HCT116 (cell line): ENCODE results near the gene ALKBH1. TPM values are rescaled to one million over a fixed set of nuclear protein-coding genes. Genes with fewer than 3 reads are reported as not detected.

Experiments used
- ATAC-seq: fragments of 200-7000 bp; cut with Tn5 transposase; 2 replicates; pipeline ENCODE4 v1.9.1; 2020; ENCODE audit warnings: mild to moderate bottlenecking, moderate library complexity
- BruUV-seq: library from RNA; stranded (reverse); fragments of 400-500 nt; replicated peaks from 2 replicates; lab custom pipeline; 2021; lab: Mats Ljungman, UMichigan
- CTCF ChIA-PET: fragments of 300-600 bp; sonication (Branson Sonifier 250); formaldehyde crosslinking; loops from one replicate; lab custom pipeline; 2021; ENCODE audit warnings: antibody characterized with exemption; lab: Charles Lee
- POLR2A ChIA-PET: fragments of 300-600, 350-600 bp; sonication (Branson Sonifier 250); formaldehyde crosslinking; loops from one replicate; lab custom pipeline; 2021; ENCODE audit warnings: antibody characterized with exemption; lab: Charles Lee
- RAD21 ChIA-PET, 2 experiments: fragments of 300-600 bp; sonication (Branson Sonifier 250); formaldehyde crosslinking; loops; one replicate each; lab custom pipeline; 2023; ENCODE audit warnings: low total read pairs in 2 of 2; ENCODE audit not compliant: uncharacterized antibody in 2 of 2, unreplicated experiment in 2 of 2, low non-redundant PET in 1 of 2; lab: Charles Lee
- DNase-seq: peaks from one replicate; pipeline ENCODE4 v3.0.0-alpha.2; 2010; ENCODE audit warnings: low read depth, low spot score
- H2AFZ ChIP-seq: fragments of 200-600 bp; shearing (Covaris generic), sonication (generic); 2 replicates; pipeline ENCODE4 v1.6.1; 2017; ENCODE audit warnings: low read depth, mixed run types, mixed read lengths, antibody characterized with exemption, low read length; ENCODE audit not compliant: poor library complexity, severe bottlenecking
- H3K27ac ChIP-seq: 2 replicates; pipeline ENCODE4 v1.5.1; 2012; ENCODE audit warnings: low read depth, low read length
- H3K27me3 ChIP-seq: fragments of 200-600 bp; sonication (generic); 2 replicates; pipeline ENCODE4 v1.6.1; 2016; ENCODE audit warnings: mixed run types, low read length, mixed read lengths; ENCODE audit not compliant: insufficient read depth
- H3K36me3 ChIP-seq, 2 experiments: fragments of 200-500 bp in 1 of 2; fragments of 200-600 bp in 1 of 2; sonication (Bioruptor generic) in 1 of 2; sonication (generic) in 1 of 2; 2 replicates each; pipeline versions ENCODE4 v1.5.1 to v1.6.1; 2014 to 2016; ENCODE audit warnings: low read length in 2 of 2, inconsistent platforms in 1 of 2, mixed read lengths in 1 of 2, mixed run types in 1 of 2; ENCODE audit not compliant: insufficient read depth in 2 of 2, control insufficient read depth in 1 of 2
- H3K4me1 ChIP-seq, 2 experiments: fragments of 200-600 bp in 1 of 2; sonication (generic) in 1 of 2; 2 replicates each; pipeline versions ENCODE4 v1.5.1 to v1.6.1; 2012 to 2017; ENCODE audit warnings: low read length in 2 of 2, inconsistent platforms in 1 of 2, mild to moderate bottlenecking in 1 of 2, mixed read lengths in 1 of 2, mixed run types in 1 of 2, moderate library complexity in 1 of 2; ENCODE audit not compliant: insufficient read depth in 2 of 2, control insufficient read depth in 1 of 2
- H3K4me2 ChIP-seq: fragments of 200-600 bp; sonication (generic); 2 replicates; pipeline ENCODE4 v1.6.1; 2017; ENCODE audit warnings: mixed run types, low read length, mixed read lengths
- H3K4me3 ChIP-seq, 2 experiments: fragments of 200-600 bp in 1 of 2; sonication (generic) in 1 of 2; replicated peaks in 1 of 2; 2 replicates each; pipeline ENCODE4 v1.5.1; 2011 to 2016; ENCODE audit warnings: low read length in 2 of 2, control low read depth in 1 of 2, low read depth in 1 of 2, mild to moderate bottlenecking in 1 of 2, mixed read lengths in 1 of 2, mixed run types in 1 of 2
- H3K79me2 ChIP-seq: fragments of 200-600 bp; sonication (generic); 2 replicates; pipeline ENCODE4 v1.6.1; 2017; ENCODE audit warnings: mild to moderate bottlenecking, mixed run types, low read length, moderate library complexity, mixed read lengths; ENCODE audit not compliant: insufficient read depth
- H3K9ac ChIP-seq: fragments of 200-600 bp; sonication (generic); 2 replicates; pipeline ENCODE4 v1.6.1; 2016; ENCODE audit warnings: low read length, mixed read lengths
- H3K9me2 ChIP-seq: fragments of 200-600 bp; sonication (generic), shearing (Covaris generic); 2 replicates; pipeline ENCODE4 v1.6.1; 2017; ENCODE audit warnings: mixed run types, mild to moderate bottlenecking, moderate library complexity; ENCODE audit not compliant: insufficient read depth
- H3K9me3 ChIP-seq, 2 experiments: fragments of 200-500 bp in 1 of 2; fragments of 200-600 bp in 1 of 2; sonication (Bioruptor generic) in 1 of 2; sonication (generic) in 1 of 2; 2 replicates each; pipeline ENCODE4 v1.6.1; 2014 to 2017; ENCODE audit warnings: low read length in 2 of 2, mixed read lengths in 2 of 2, inconsistent platforms in 1 of 2, low read depth in 1 of 2, mild to moderate bottlenecking in 1 of 2, mixed run types in 1 of 2, moderate library complexity in 1 of 2; ENCODE audit not compliant: control insufficient read depth in 1 of 2, insufficient read depth in 1 of 2
- H4K20me1 ChIP-seq: fragments of 200-600 bp; sonication (generic), shearing (Covaris generic); 2 replicates; pipeline ENCODE4 v1.6.1; 2017; ENCODE audit warnings: mixed run types, mild to moderate bottlenecking, moderate library complexity; ENCODE audit not compliant: insufficient read depth
- CBX3 ChIP-seq: IDR thresholded peaks from 2 replicates; pipeline ENCODE4 v1.6.1; 2012; ENCODE audit warnings: low read depth
- CEBPB ChIP-seq: IDR thresholded peaks from 2 replicates; pipeline ENCODE4 v1.6.1; 2012; ENCODE audit warnings: low read depth
- ELF1 ChIP-seq: IDR thresholded peaks from 2 replicates; pipeline ENCODE4 v1.6.1; 2012; ENCODE audit warnings: low read depth, borderline replicate concordance
- EZH2 ChIP-seq: fragments of 200-600 bp; sonication (generic); IDR thresholded peaks from 2 replicates; pipeline ENCODE4 v1.6.1; 2017; ENCODE audit warnings: antibody characterized with exemption, mixed run types
- JUND ChIP-seq: IDR thresholded peaks from 2 replicates; pipeline ENCODE4 v1.6.1; 2012
- POLR2A ChIP-seq: IDR thresholded peaks from 2 replicates; pipeline ENCODE4 v1.7.0; 2011; ENCODE audit warnings: borderline replicate concordance; ENCODE audit not compliant: insufficient read depth, insufficient read length; ENCODE audit errors: extremely low read depth
- RAD21 ChIP-seq: IDR thresholded peaks from 2 replicates; pipeline ENCODE4 v1.6.1; 2012; ENCODE audit warnings: low read depth, mild to moderate bottlenecking
- SIN3A ChIP-seq: IDR thresholded peaks from 2 replicates; pipeline ENCODE4 v1.6.1; 2012; ENCODE audit warnings: low read depth
- SP1 ChIP-seq: IDR thresholded peaks from 2 replicates; pipeline ENCODE4 v1.6.1; 2012; ENCODE audit warnings: low read depth
- SRF ChIP-seq: IDR thresholded peaks from 2 replicates; pipeline ENCODE4 v1.6.1; 2012; ENCODE audit warnings: low read depth
- TCF7L2 ChIP-seq: IDR thresholded peaks from 2 replicates; pipeline ENCODE4 v1.7.0; 2011; ENCODE audit warnings: borderline replicate concordance, inconsistent platforms; ENCODE audit not compliant: insufficient read depth, insufficient read length; ENCODE audit errors: extremely low read depth
- ZFX ChIP-seq: fragments of 450-650 bp; IDR thresholded peaks from 2 replicates; pipeline ENCODE4 v1.6.1; 2017
- ZNF274 ChIP-seq: fragments of 200-500 bp; sonication (Bioruptor generic); IDR thresholded peaks from 2 replicates; pipeline ENCODE4 v1.6.1; 2014; ENCODE audit warnings: mild to moderate bottlenecking, low read depth, low read length, inconsistent platforms
- intact Hi-C: fragments of 100-400 bp; cut with micrococcal nuclease; formaldehyde crosslinking; loops from 2 replicates; pipeline ENCODE4 v1.10.0; 2022
- total RNA-seq: library from RNA; stranded (reverse); gene quantifications from one replicate; pipeline ENCODE4 v1.2.1, GENCODE V29; 2021; ENCODE audit not compliant: unreplicated experiment
- TF ChIP-seq, protein P1 (sequence below): IDR thresholded peaks from 2 replicates; pipeline ENCODE4 v1.6.1; 2012; ENCODE audit warnings: low read depth
- TF ChIP-seq, protein P2 (sequence below): IDR thresholded peaks from 2 replicates; pipeline ENCODE4 v1.6.1; 2012
- TF ChIP-seq, protein P3 (sequence below), 3 experiments: fragments of 200-600 bp in 1 of 3; sonication (generic) in 1 of 3; IDR thresholded peaks in 2 of 3; conservative IDR thresholded peaks in 1 of 3; 2 replicates each; pipeline ENCODE4 v1.5.1; 2012 to 2017; ENCODE audit warnings: low read depth in 2 of 3, low read length in 2 of 3, antibody characterized with exemption in 1 of 3, borderline replicate concordance in 1 of 3, control low read depth in 1 of 3, mild to moderate bottlenecking in 1 of 3, mixed read lengths in 1 of 3, mixed run types in 1 of 3, moderate library complexity in 1 of 3; ENCODE audit not compliant: insufficient read depth in 1 of 3
- TF ChIP-seq, protein P4 (sequence below): IDR thresholded peaks from 2 replicates; pipeline ENCODE4 v1.6.1; 2012

Gene ALKBH1
- total RNA-seq, 1 experiment from 2014 or later, result 14.4 TPM

DNA sequence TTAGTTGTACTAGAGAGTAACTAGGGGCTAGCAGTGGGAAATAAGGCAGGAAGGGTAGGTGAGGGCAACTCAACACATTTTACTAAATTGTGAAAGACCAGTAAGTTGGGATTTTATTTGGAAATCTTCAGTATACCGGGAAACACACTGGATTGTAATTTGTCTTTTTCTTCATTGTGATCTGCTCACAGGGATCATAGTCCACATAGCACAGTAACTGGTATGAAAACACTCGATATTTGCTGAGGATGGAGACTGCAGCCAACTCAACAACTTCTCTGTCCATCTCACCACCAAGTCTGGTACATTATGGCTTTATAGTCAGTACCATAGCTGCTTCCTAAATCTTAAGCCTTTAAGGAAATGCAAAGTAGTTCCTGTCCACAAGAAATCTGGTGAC lies 2.5 kb upstream of the ALKBH1 start:
- ChIA-PET RAD21 (no interaction called here), CTCF (no interaction called here), POLR2A (no interaction called here)
- ATAC-seq (no peak), DNase-seq (no peak)
- no peaks in the 10 kb centered on the region for H3K27me3 ChIP-seq
- no peak overlapping the region for H3K4me3 ChIP-seq
- peaks cover 99% of the 10 kb centered on the region for H3K79me2 ChIP-seq
- H3K27ac ChIP-seq, result no peak overlapping the region
- H2AFZ ChIP-seq, result no peak overlapping the region
- TF ChIP-seq POLR2A (no peak), RAD21 (no peak), EZH2 (no peak), SIN3A (no peak), TCF7L2 (no peak), ZFX (no peak), ZNF274 (no peak), CEBPB (no peak), SRF (no peak), CBX3 (no peak), JUND (no peak), SP1 (no peak), ELF1 (no peak)
- TF ChIP-seq, protein P1, sequence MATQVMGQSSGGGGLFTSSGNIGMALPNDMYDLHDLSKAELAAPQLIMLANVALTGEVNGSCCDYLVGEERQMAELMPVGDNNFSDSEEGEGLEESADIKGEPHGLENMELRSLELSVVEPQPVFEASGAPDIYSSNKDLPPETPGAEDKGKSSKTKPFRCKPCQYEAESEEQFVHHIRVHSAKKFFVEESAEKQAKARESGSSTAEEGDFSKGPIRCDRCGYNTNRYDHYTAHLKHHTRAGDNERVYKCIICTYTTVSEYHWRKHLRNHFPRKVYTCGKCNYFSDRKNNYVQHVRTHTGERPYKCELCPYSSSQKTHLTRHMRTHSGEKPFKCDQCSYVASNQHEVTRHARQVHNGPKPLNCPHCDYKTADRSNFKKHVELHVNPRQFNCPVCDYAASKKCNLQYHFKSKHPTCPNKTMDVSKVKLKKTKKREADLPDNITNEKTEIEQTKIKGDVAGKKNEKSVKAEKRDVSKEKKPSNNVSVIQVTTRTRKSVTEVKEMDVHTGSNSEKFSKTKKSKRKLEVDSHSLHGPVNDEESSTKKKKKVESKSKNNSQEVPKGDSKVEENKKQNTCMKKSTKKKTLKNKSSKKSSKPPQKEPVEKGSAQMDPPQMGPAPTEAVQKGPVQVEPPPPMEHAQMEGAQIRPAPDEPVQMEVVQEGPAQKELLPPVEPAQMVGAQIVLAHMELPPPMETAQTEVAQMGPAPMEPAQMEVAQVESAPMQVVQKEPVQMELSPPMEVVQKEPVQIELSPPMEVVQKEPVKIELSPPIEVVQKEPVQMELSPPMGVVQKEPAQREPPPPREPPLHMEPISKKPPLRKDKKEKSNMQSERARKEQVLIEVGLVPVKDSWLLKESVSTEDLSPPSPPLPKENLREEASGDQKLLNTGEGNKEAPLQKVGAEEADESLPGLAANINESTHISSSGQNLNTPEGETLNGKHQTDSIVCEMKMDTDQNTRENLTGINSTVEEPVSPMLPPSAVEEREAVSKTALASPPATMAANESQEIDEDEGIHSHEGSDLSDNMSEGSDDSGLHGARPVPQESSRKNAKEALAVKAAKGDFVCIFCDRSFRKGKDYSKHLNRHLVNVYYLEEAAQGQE, result no peak
- TF ChIP-seq, protein P2, sequence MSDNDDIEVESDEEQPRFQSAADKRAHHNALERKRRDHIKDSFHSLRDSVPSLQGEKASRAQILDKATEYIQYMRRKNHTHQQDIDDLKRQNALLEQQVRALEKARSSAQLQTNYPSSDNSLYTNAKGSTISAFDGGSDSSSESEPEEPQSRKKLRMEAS, result no peak
- TF ChIP-seq, protein P3, sequence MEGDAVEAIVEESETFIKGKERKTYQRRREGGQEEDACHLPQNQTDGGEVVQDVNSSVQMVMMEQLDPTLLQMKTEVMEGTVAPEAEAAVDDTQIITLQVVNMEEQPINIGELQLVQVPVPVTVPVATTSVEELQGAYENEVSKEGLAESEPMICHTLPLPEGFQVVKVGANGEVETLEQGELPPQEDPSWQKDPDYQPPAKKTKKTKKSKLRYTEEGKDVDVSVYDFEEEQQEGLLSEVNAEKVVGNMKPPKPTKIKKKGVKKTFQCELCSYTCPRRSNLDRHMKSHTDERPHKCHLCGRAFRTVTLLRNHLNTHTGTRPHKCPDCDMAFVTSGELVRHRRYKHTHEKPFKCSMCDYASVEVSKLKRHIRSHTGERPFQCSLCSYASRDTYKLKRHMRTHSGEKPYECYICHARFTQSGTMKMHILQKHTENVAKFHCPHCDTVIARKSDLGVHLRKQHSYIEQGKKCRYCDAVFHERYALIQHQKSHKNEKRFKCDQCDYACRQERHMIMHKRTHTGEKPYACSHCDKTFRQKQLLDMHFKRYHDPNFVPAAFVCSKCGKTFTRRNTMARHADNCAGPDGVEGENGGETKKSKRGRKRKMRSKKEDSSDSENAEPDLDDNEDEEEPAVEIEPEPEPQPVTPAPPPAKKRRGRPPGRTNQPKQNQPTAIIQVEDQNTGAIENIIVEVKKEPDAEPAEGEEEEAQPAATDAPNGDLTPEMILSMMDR (IDR thresholded peaks at IDR 0.05 in 2 of 3, conservative IDR thresholded peaks at IDR 0.05 in 1 of 3; ENCODE audit: borderline replicate concordance in 1 of 3, insufficient read depth in 1 of 3, low read depth in 2 of 3, low read length in 2 of 3), result no peak
- TF ChIP-seq, protein P4, sequence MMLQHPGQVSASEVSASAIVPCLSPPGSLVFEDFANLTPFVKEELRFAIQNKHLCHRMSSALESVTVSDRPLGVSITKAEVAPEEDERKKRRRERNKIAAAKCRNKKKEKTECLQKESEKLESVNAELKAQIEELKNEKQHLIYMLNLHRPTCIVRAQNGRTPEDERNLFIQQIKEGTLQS, result no peak
- H3K9me3 ChIP-seq, result no peaks in the 10 kb centered on the region
- no TSS peak for BruUV-seq
- peaks cover 33% of the 10 kb centered on the region; the same call in 1 of the 2 replicates for H4K20me1 ChIP-seq
- no peaks in the 10 kb centered on the region for H3K9me2 ChIP-seq
- H3K9ac ChIP-seq, result no peak overlapping the region
- intact Hi-C loops, result no loop called here
- H3K4me1 ChIP-seq, result peaks cover 11 to 23% of the 10 kb centered on the region in 2 experiments; a peak in 3 of 4 replicates
- H3K4me2 ChIP-seq, result no peak overlapping the region; the same call in 1 of the 2 replicates
- H3K36me3 ChIP-seq, result peaks cover 34 to 43% of the 10 kb centered on the region in 2 experiments; a peak in 3 of 4 replicates
